GM12873 (cell line): Measurements from ENCODE around the gene TMEM204.

Experiments used
- CTCF ChIP-seq: IDR thresholded peaks from 2 replicates; pipeline ENCODE4 v1.5.1; 2012; ENCODE audit warnings: low read depth, mild to moderate bottlenecking, moderate library complexity, low read length, control low read depth; ENCODE audit not compliant: insufficient read depth; ENCODE audit errors: missing control alignments

The TMEM204 gene

GRCh38 chr16:1557074-1557473, 23.6 kb downstream of the TMEM204 start:
- TF ChIP-seq CTCF = no peak

GRCh38 chr16:1557576-1557975, 24.1 kb downstream of the TMEM204 start:
- TF ChIP-seq CTCF = no peak

GRCh38 chr16:1559446-1559975, 26.0 kb downstream of the TMEM204 start:
- no peak for TF ChIP-seq CTCF

- TF ChIP-seq CTCF = no peak
Observed at GRCh38 chr16:1560153-1560552, 26.7 kb downstream of the TMEM204 start.

- TF ChIP-seq CTCF = no peak
Observed at GRCh38 chr16:1560866-1561265, 27.4 kb downstream of the TMEM204 start.

- TF ChIP-seq CTCF = no peak
Observed at GRCh38 chr16:1561266-1561665, 27.8 kb downstream of the TMEM204 start.

GRCh38 chr16:1561836-1562235, 28.4 kb downstream of the TMEM204 start:
- TF ChIP-seq CTCF = no peak
